M059J (cell line): ENCODE measurements around the gene IDH3G. TPM values are rescaled to one million over a fixed set of nuclear protein-coding genes. Genes with fewer than 3 reads are reported as not detected.

Experiments
- DNase-seq: peaks from one replicate; pipeline ENCODE4 v3.0.0-alpha.2; 2012; ENCODE audit warnings: low read depth
- total RNA-seq: library from RNA; depleted of rRNA; stranded (reverse); fragments of >200 nt; shearing (Covaris generic); gene quantifications from 2 replicates; pipeline ENCODE4 v1.2.3, GENCODE V29; 2014

Gene IDH3G
- total RNA-seq, 1 experiment from 2014 or later, result 131 TPM

DNA sequence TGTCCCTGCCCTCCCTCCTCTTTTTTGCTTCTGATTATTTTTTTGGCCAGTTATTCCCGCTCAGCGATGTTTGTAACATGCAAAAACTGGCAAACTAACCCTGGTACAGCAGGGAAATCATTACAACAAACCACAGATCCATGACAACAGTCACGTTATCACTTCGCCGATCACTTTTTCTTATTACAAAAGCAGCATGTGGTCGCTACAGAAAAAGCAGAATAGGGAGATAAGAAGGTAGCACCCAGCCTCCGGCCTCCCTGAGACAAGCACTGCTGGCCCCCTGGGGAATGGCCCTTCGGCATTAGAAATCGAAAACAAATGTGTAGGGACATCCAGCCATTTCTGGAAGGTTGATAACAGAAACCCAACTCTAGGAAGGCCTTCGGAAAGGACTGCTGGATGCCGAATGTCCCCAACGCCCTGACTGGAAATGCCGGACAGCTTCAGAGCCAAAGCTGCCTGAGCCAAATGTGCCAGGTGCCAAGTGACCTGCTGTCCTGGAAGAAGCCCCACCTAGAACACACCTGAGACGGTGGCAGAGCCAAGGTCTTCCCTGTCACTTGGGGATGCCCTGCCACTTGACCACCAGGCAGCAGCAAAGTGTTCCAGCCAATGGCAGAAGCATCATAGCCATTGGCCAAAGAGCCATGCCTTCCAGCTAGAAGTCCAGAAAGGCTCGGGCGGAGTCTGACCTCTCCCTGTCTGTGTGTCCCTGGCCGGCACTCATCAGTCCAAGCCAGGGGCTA lies 2.9 kb downstream of the IDH3G start:
- DNase-seq, result no peak

DNA sequence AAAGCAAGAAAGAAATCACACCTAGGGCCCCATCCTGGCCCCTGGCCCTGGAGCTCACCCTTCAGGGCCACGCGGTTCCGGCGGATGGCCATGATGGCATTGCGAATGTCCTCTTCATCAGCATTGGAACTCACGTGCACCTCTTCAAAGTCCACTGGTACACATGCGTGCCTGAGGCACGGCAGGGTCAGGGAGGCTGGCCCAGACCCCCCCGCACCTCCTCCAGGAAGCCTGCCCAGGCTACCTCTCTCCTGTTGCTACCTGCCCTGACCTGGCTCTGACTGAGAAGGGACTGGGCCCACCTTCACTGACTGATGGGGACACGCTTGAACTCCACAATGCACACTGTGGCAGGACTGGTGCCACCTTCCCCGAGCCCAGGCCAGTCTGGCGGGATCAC lies 4.5 kb downstream of the IDH3G start:
- no peak for DNase-seq

DNA sequence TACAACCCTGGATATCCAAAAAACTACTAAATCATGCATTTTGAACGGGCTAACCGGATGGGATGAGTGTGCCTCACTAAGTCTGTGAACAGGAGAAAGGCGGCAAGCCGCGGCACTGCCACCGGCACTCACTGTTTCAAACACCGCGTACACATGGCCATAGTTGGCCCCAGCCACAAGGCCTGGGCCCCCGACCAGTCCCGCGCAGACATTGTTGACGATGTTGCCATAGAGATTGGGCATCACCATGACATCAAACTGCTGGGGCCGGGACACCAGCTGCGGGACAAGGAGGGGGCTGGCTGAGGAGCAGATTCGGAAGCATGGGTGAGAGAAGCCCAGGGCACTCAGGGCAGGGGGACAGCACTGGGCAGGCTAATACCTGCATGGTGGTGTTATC lies 7.5 kb downstream of the IDH3G start:
- DNase-seq, result peak; percentile 25

DNA sequence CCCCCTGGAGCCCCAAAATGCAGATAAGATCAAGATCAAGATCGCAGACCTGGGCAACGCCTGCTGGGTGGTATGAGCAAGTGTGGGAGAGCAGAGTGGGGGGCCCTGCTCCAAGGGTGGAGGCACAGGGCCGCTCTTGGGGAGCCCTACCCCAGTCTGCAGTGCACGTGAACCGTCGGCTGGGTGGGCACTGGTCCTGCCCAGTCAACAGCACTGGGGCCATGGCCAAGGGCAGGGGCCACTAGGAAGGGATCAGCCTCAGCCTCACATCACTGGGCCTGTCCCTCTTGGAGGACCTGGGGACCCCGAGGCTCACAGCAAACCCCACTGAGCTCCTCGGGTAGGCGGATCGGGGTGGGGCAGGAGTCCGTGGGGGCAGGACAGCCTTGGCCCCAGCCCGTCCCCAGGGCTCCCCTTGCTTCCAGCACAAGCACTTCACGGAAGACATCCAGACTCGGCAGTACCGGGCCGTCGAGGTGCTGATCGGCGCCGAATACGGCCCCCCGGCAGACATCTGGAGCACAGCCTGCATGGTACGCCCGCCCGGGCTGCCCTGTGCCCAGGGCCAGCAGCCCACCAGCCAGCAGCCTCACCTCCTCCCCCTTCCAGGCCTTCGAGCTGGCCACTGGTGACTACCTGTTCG lies 9.7 kb downstream of the IDH3G start:
- no peak for DNase-seq

DNA sequence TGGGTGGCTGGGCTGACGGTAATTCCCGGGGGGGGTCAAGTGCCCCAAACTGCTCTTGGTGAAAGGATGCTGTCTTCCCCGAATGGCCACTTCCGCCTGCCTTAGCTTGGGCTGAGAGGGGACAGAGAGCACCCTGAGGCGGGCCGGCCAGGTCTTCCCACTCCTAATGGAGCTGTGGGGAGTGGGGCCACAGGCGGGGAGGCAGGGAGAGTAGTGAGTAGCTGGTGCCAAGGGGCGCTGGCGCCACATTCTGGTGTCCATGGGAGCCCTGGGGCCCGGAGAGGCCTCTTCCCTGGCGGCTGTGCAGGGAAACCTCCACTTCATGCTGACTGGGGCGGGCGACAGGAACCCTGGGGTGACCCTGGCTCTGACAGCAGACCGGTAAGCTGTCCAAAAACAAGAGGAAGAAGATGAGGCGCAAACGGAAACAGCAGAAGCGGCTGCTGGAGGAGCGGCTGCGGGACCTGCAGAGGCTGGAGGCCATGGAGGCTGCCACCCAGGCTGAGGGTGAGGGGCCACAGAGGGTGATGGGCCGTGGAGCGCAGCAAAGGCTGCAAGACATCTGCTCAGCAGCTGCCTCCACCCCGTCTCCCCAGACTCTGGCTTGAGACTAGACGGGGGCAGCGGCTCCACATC lies 10.7 kb downstream of the IDH3G start:
- no peak for DNase-seq

DNA sequence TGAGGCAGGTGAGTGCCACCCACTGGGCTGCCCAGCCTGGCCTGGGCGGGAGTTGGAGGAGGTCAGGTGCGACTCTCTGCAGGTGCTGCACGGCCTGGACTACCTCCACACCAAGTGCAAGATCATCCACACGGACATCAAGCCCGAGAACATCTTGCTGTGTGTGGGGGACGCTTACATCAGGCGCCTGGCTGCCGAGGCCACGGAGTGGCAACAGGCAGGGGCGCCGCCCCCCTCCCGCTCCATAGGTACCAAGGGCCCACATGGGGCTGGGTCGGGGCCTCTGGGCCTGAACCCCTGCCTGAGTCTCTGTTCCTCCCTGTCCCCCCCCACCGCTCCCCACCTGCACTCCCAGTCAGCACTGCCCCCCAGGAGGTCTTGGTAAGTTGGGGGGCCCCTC lies 11.3 kb downstream of the IDH3G start:
- no peak for DNase-seq

DNA sequence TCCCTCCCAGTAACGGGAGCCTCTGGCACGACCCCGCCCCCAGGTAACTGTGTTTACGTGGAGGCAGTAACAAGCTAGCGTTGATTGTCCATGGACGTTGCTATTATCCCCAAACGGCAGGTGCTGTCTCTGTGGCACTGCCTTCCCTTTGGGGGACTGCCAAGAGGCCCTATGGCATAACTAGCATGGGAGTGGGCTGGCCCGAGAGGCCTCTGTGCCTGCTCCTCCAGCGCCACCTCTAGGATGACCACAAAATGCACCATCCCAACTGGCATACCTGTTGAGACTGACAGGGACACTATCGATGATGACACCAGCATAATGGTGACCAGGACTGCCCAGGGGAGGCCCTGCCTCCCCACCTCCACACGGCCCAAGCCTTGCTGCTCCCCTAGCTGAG lies 11.9 kb downstream of the IDH3G start:
- peak; percentile 41 for DNase-seq

DNA sequence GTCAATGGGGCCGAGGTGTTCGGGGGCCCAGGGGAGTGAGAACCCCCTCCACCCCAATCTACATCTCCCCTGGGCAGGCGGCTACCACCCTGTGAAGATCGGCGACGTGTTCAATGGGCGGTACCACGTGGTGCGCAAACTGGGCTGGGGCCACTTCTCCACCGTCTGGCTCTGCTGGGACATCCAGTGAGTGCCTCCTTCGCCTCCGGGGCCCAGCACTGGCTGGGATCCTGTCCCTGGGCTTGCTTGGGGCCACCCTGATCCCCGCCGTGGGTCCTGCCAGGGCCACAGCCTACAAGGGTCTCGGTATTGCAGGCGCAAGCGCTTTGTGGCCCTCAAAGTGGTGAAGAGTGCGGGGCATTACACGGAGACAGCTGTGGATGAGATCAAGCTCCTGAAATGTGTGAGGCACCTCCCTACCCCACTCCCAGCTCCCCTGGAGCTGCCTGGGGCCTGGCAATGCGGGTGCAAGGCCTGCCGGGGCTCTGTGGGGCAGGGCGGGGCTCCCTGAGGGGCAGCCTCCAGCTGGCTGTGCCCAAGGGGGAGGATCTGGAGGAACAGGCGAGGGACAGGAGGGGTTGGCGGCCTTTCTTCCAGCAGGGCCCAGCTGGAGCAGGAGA lies 12.6 kb downstream of the IDH3G start:
- DNase-seq, result peak; percentile 31

DNA sequence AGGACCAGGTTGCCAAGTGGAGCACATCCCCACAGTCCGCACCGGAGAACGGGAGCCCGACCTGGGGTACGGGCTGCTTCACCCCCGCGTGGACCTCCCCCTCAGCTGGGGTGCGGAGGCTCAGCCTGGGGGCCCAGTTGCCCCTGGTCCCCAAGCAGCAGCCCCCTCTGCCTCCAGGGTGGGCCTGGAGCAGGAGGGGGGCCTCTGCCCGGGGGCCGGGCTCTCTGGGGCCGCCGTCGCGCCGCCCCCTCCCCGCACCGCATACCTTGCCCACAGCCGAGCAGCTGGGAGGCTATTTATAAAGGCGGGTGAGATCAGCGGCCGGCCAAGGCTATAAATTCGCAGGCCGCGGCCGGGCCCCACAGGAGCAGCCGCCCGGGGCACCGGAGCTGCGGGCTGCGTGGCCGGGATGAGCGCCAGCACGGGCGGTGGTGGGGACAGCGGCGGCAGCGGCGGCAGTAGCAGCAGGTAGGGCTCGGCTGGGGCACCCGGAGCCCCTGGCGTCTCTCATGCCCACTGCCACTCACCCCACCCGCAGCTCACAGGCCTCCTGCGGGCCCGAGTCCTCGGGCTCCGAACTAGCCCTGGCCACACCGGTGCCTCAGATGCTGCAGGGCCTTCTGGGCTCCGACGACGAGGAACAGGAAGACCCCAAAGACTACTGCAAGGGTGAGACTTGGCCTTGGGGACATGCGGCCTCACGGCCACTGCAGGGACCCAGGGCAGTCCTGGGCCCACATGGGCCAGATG lies 13.3 kb downstream of the IDH3G start, which contains the start of gene SRPK3:
SRPK3 (plus strand) TSS at position 364 of the 750 bp plus-strand sequence; CDS start at position 410, 46 bp downstream.
- peak; percentile 61 for DNase-seq

DNA sequence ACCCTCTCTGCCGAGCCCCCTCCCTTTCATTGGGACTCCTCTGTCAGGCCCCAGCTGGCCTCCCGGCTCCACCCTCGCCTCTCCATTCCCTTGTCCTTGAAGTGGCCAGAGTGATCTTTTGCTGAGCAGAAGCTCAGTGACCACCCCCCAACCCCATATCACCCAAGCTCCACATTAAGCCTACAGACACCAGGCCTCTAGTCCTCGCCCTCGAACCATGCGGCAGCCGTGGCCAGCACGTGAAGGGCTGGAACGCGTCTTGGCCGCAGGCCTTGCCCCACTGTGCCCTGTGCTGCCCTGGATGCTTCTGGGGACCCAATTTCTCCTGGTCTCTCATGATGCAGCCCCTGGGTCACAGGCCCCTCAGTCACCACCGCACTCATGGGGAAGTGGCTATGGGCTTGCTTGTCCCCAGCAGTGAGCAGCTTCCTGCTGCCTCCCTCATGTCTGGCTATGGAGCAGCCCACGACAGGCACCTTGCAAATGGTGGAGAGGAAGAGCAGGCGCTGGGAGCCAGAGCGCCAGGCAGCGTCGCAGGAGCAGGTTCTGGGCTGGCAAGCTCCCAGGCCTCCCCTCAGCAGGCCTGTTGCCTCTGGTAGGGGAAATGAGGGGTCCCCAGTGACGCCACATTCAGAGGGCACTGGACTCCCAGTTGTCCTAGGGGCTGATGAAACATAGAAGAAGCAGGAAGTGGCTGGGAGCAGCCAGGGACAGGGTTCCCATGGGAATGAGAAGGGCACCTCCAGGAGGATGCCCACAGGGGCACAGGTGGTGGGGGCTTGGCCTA lies 14.1 kb downstream of the IDH3G start:
- peak; percentile 20 for DNase-seq

DNA sequence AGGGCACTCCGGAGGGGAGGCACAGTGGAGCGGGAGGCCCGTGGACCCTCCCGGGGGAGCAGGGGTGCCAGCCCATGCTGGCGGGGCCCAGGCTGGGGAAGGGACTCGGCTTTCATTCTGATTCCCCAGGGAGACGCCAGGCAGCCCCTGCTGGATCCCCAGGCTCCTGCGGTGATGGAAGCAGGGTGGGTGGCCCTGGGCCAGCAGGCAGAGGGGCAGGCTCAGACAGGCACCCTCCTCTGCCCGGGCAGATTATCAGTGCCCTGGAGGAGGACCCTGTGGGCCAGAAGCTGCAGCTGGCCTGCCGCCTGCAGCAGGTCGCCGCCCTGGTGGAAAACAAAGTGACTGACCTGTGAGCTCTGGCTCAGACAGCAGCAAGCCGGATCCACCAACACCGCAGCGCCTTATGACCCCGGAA lies 15.5 kb downstream of the IDH3G start:
- DNase-seq, result no peak

DNA sequence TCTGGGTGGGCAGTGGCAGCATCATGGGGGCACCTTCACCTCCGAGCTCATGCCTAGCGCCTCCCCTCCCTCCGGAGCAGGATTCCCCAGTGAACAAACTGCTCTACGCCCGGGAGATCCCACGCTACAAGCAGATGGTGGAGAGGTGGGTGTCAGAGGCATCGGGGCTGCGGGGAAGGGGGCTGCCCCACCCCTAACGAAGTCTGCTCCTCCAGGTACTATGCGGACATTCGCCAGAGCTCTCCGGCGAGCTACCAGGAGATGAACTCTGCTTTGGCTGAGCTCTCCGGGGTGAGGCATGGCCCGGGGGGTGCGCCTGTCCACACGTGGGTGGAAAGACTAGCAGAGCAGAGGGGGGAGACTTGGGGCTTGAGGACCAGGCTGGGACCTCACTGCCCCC lies 16.0 kb downstream of the IDH3G start:
- DNase-seq, result no peak

DNA sequence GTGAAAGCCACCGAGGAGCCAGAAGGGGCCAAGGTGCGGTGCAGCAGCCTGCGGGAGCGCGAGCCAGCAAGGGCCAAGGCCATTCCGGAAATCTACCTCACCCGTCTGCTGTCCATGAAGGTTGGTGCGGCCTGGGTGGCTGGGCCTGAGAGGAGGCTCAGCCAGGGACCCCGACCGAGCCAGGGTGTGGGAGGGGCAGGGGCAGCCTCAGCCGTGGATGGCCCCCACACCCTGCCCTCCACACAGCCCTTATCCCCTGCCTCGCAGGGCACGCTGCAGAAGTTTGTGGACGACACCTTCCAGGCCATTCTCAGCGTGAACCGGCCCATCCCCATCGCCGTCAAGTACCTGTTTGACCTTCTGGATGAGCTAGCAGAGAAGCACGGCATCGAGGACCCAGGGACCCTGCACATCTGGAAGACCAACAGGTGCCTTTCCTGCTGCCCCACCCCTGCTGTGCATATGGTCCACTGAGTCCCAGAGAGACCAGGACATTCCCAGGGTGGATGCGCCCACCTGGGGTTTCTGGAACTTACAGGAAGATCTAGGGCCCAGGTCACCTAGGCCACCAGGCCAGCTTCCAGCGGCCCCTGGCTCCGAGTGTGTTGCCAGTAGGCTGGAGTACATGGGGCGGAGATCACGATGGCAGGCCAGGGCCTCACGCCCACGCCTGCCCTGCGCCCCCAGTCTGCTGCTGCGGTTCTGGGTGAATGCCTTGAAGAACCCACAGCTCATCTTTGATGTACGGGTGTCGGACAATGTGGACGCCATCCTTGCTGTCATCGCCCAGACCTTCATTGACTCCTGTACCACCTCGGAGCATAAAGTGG lies 16.7 kb downstream of the IDH3G start:
- no peak for DNase-seq

DNA sequence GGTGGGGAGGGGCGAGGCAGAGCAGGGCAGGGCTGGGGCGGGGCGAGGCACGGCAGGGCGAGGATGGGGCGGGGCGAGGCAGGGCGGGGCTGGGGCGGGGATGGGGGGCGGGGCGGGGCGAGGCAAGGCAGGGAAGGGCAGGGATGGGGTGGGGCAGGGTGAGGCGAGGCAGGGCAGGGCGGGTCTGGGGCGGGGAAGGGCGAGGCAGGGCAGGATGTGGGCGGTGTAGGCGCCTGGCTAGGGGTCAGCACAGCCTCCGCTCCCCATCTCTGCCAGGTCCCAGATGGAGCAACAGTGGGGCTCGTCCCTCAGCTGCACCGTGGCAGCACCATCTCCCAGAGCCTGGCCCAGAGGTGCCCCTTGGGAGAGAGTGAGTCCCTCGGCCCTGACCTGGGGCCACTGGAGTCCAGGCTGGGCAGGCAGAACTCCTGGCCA lies 17.5 kb downstream of the IDH3G start:
- no peak for DNase-seq

DNA sequence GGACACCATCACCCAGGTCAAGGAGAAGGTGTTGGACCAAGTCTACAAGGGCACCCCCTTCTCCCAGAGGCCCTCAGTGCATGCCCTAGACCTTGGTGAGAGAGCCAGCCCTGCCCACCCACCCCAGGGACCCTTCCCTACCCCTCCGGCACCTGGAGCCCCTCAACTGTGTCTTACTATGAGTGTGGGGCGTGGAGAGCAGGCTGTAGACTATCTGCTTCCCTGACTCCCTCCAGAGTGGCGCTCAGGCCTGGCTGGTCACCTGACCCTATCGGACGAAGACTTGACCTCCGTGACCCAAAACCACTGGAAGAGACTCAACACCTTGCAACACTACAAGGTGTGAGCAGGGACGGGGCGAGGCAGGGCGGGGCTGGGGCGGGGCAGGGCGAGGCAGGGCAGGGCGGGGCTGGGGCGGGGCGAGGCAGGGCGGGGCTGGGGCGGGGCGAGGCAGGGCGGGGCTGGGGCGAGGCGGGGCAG lies 18.0 kb downstream of the IDH3G start:
- DNase-seq, result no peak

DNA sequence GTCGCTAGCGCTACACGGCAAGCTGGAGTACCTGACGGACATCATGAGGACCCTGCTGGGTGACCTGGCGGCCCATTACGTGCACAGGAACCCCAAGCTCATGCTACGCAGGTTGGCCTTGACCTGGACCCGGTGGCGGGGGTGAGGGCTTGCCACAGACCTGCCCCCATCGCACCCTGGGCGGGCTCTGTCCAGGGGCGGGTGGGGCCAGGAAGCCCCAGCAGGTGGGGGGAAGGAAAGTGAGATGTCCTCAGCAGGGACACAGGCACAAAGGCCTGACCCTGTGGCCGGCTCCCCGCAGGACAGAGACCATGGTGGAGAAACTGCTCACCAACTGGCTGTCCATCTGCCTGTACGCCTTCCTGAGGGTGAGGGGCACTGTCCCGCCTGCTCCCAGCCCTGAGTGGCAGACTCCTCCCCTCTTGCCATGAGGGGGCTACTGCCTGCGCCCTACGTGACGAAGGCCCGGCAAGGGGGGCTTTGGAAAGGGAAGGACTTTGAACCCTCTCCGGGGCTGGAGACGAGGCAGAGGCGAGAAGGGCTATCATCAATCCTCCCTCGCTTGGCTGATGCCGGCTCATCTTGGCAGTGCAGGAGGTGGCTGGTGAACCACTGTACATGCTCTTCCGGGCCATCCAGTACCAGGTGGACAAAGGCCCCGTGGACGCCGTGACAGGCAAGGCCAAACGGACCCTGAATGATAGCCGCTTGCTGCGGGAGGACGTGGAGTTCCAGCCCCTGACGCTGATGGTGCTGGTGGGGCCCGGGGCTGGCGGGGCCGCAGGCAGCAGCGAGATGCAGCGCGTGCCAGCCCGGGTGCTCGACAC lies 18.7 kb downstream of the IDH3G start:
- DNase-seq, result no peak

DNA sequence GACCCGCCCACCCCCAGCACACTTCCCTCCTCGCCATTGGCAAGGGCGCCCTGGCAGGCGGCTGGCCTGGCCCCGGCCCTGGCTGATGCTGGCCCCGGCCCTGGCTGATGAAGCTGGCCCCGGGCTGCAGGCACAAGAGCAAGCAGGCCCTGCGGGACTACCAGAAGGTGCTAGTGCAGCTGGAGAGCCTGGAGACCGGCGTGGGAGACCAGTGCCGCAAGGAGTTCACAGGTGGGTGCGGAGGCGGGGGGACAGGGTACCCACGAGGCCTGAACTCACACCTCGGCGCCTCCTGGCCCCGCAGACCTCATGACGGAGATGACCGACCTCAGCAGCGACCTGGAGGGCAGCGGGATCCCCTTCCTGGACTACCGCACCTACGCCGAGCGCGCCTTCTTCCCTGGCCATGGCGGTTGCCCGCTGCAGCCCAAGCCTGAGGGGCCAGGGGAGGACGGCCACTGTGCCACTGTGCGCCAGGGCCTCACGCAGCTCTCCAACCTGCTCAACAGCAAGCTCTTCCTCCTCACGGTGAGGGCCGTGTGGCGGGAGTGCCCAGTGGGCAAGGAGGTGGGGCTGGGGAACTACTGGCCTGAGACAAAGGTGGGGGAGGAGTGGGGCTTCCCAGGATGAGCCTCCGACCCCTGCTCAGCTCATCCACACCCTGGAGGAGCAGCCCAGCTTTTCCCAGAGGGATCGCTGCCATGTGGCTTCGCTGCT lies 19.4 kb downstream of the IDH3G start:
- DNase-seq, result no peak
